Amniotic epithelial cell (primary cell): ENCODE measurements around the gene C4BPA.

ENCODE experiments used
- DNase-seq: peaks from one replicate; pipeline ENCODE4 v3.0.0-alpha.2; 2010; ENCODE audit warnings: low read depth

Gene C4BPA

GRCh38 chr1:207124389-207124788, 20.4 kb downstream of the C4BPA start:
- no peak for DNase-seq

DNA sequence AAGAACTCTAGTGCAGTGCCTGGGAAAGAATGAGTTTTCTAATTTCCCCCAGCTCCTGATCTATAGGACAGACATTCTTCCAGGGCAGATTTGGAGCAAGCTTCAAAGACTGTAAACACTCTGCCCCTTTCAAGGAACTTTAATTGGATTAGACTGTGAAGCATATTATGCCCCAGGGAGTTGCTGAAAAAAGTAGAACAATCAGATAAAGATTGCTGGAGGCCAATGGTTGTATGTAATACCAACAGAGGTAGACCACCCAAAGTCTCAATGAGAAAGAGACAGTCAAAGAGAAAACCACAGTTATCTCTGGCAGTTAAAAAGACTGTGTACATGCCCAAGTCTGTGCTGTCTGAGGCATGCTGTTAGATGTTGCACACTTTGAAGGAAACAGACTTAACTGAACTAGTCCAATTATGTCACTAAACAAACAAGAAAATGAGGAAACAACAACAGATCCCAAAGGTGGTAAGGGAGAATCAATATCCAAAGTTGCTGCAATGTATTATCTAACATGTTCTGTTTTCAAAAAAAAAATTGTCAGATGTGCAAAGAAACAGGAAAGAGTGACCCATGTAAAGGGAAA, 24.4 kb downstream of the C4BPA start:
- no peak for DNase-seq

DNA sequence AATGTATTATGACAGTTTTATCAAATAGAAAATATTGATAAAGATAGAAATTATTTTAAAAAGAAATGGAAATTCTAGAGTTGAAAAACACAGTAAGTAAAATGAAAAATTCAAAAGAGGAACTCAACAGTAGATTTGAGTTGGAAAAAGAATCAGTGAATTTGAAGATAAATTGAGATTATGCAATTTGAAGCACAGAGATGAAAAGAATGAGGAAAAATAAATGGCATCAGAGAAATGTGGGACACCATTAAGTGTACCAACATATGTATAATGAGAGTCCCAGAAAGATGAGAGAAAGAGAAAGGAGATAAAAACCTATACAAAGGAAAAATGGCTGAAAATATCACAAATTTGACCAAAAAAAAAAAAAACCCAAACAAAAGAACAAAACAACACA, 25.0 kb downstream of the C4BPA start:
- no peak for DNase-seq

GRCh38 chr1:207130252-207131036, 26.4 kb downstream of the C4BPA start:
- peak; percentile 41 for DNase-seq

DNA sequence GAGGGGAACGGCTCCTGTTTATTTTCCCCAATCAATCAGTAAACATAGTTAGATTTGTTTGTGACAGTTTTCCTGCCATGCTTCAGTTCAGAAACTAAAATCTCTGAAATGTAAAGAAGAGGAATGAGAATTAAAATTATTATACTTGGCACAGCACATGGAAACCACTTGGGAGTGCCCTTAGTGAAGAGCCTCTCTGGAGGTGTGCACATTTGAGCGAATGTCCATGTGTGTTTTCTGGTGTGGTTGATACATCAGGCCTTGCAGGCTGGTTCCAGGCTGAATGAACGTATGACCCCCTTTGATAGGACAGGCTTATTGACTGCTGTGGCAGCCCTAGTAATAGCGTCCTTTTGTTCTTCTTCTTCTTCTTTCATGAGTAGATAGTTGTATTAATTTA, 27.1 kb downstream of the C4BPA start:
- DNase-seq, result no peak

GRCh38 chr1:207134581-207134980, 30.5 kb downstream of the C4BPA start:
- DNase-seq, result no peak

- DNase-seq, result no peak
These were observed 35.6 kb downstream of the C4BPA start for GRCh38 chr1:207139616-207140015.

DNA sequence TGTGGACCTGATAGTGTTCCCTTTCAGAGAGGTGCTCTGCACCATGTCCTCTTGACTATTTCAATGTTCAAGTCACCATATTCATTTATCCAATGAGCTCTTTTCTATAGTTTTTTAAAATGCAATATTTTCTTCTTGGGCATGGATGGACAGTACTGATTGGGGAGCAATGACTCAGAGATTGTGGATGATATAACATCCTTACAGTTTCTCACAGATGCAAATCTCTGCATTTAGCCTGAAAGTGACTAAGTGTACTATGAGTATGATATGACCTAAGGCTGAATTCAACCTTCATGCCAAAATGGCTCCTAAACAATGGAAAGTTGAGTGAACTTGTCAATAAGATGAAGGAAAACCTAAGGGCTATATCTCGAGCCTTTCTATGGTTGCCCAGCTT, 36.5 kb downstream of the C4BPA start:
- peak; percentile 38 for DNase-seq

GRCh38 chr1:207145401-207146058, 41.5 kb downstream of the C4BPA start:
- no peak for DNase-seq

DNA sequence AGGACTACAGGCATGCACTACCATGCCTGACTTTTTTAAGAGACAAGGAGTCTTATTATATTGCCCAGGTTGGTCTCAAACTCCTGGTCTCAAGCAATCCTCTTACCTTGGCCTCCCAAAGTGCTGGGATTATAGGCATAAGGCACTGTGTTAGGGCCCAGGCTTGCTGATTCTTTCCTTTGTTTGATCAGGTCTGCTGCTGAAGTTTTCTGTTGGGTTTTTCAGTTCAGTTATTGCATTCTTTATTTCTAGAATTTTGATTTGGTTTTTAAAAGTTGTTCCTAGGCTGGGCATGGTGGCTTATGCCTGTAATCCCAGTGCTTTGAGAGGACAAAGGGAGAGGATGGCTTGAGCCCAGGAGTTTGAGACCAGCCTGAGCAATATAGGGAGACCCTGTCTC, 47.9 kb downstream of the C4BPA start:
- no peak for DNase-seq

- no peak for DNase-seq
These were observed 48.9 kb downstream of the C4BPA start for GRCh38 chr1:207152792-207153468.

- DNase-seq, result no peak
These were observed 51.0 kb downstream of the C4BPA start for GRCh38 chr1:207155028-207155427.

DNA sequence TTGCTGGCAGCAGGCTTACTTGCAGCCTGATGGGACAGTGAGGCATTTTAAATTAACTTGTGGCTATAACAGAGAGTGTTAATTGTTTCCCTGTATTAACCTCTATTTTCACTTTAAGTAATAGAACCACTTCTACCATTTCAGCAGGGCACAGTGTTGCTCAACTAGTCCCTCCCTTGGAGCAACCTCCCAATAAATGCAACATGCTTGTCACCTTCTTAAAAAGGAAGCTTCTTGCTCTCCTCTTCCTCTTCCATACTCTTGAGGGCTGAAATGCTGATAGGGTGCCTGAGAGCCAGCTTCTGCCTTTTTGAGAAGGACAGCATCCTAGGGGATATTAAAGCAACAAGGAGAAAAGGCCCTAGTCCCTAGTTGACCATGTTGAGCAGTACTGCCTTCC, 52.1 kb downstream of the C4BPA start:
- no peak for DNase-seq

GRCh38 chr1:207156826-207157225, 52.8 kb downstream of the C4BPA start:
- DNase-seq, result no peak

DNA sequence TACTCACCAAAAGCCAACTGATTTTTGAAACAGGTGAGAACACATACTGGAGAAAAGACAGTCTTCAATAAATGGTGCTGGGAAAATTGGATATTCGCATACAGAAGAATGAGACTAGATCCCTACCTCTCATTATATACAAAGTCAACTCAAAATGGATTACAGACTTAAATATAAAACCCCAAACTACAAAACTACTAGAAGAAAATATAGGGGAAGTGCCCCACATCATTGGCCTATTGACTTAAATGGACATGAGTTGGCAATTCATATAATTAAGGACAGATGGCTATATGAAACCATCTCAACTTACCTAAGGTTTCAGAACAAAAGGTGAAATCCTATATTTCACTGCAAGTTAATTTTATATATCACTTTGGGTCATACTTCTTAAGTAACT, 60.1 kb downstream of the C4BPA start:
- DNase-seq, result no peak

DNA sequence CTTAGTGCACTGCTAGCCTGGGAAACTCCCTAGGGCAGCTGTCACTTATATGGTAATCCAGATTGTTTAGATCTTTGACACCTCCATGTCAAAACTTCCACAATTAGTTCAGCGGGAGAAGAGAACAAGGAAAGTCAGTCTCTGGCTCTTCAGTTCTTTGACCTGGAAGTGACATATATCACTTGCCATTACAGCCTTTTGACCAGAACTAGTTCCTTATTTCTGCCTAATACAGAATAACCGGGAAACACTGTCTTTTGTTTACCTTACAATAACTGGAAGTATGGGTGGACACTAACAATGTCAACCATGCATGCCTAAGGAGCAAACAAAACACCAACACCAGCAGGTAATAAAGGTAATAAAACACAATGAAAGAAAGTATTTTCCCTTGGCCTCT, 68.3 kb downstream of the C4BPA start:
- DNase-seq, result no peak

DNA sequence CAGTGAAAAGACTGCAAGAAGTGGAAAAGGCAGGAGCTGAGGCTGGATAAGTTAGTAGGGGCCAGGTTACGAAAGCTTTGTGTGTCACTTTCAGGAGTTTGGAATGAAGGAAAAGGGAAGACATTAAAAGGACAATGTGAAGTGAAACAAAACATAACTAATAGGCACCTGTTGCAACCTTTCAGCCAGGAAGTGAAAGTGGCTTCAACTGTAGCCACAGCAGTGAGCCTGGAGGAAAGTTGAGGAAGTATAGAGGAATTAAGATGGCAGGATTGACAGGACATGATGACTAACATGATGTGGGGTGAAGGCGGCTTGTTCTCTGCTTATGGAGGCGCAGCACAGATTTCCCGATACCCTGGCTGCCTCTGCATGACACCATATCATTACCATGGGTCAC, 68.9 kb downstream of the C4BPA start:
- no peak for DNase-seq

GRCh38 chr1:207173396-207173795, 69.4 kb downstream of the C4BPA start:
- no peak for DNase-seq

GRCh38 chr1:207174913-207175312, 70.9 kb downstream of the C4BPA start:
- DNase-seq, result no peak

DNA sequence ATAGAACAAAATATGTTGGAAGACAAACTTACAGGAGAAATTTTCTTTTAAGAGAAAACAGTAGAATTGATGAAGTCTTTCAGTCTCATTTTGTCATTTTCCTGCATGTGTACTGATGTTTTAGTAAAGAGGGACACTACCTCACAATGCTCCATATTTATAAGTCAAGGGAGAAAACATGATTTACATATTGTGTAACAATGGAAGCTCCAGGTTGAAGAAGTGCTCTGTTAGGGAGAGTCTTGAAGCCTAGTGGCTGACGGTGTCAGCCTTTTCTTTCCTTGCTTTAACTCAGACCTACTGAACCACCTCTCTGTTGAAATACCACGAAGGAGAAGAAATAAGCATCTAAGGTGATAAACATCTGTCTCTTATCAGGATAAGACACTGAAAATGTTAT, 75.0 kb downstream of the C4BPA start:
- DNase-seq, result peak; percentile 3

DNA sequence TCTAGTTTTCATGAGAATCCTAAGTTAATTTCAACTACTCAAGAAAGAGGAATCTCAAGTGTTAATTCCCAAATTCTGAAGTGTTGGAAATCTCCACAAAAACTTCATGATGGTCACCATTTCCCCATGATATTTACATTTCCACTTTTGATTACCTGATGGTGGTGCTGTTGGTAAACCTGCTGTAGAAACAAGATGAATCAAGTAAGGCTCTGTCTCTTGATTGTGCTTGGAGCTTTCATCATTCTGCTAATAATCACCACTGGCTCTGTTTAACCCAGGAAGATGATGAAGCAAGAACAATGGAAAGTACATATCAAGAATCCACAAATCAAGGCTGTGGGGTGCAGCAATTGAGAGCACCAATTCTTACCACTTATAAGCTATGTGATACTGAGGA, 77.8 kb downstream of the C4BPA start:
- peak; percentile 55 for DNase-seq

- DNase-seq, result peak; percentile 67
These were observed 82.5 kb downstream of the C4BPA start for GRCh38 chr1:207186503-207186902.

DNA sequence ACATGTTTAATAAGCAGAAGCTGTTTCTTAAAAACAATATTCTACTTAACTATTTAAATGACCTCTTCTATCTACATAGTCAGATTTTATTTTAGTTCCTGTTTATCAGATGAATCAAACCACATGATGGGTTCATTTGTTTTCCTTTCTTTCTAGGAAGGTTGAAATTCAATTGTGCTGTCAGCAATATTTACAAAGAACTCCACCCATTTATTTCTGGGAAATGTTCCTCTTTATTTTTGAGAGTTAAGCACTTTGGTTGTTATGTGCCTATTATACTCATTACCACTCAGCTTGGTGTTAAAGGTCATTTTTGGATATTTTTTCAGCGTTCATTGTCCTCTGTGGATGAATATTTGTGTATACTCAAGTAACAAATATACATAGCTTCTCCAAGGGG, 84.9 kb downstream of the C4BPA start:
- no peak for DNase-seq
